ENCODE measurements around the gene RECQL5. TPM values are rescaled to one million over a fixed set of nuclear protein-coding genes. Genes with fewer than 3 reads are reported as not detected.
A peak's percentile ranks its signal among the peaks of the same experiment; 100 is the strongest.

The RECQL5 gene
- polyA plus RNA-seq, 1 donor from 2014 or later = 9.6 TPM

DNA sequence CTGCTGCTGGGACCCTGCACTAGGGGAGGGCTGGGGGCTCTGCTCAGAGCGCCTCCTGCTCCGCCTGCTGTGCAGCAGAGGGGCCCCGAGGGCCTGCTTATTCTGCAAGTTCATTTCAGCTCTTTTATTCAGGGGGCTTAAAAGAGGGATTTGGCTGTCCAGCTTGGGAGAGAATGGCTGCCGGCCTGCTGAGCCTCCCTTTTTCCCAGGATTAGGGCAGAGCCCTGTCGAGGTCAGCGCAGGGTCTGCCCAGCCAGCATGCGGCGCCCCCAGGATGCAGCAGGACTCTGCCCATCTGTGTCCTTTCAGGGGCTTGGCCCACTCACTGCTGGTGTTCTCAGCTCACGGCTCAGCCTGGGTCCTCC lies 32.6 kb downstream of the RECQL5 start:
- H3K27ac ChIP-seq (ENCODE audit: low read length) = no peak overlapping the region
- H3K9ac ChIP-seq (ENCODE audit: low read length) = peak overlapping the region; percentile 21

DNA sequence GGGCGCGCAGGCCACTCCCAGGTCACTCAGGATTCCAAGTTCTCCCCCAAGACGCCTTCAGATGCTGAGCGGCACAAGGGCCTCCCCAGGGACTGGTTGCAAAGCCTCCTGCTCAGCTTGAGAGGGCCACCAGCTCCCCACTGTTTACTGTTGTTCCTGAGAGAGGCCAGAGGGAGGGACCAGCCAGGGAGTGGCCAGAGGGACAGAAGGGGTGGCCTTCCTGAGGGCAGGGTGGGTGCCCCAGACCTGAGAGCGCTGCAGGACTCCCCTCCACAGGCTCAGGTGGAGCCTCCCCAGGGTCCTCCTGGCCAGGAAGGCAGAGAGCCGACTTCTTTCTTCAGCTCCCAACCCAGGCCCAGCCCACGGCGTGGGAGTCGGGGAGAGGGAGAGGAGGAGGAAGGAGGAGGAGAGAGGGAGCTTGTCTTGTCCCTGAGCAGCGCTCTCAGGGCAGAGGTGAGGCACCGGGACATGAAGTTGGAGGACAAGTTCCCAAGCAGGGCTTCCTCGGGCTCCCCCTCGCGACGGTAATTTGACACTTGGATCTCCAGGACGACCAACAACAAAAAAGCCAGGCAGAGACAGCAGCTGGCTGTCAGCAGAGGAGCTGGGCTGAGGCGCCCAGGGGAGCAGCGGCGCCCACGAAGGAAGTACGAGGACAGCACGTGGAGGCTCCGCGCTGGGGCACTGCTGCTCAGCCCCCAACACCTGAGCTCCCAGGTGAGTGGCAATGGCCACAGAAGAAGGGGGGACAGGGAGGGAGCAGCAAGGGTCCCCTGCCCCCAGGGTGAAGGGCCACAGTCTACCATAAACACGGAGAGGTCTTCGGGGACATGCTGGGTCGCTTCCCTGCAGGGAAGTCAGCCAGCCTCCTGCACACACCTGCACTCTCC lies 33.2 kb downstream of the RECQL5 start:
- Histone ChIP-seq H3K79me2 (replicated peaks; ENCODE audit: insufficient read depth, low read length) (no peaks in the 10 kb centered on the region), H3F3A (ENCODE audit: insufficient read depth, low read length, poor library complexity, severe bottlenecking) (no peaks in the 10 kb centered on the region)

More for the DNA sequence above, 32.6 kb downstream of the RECQL5 start:
- Histone ChIP-seq H3K79me2 (replicated peaks; ENCODE audit: insufficient read depth, low read length) (no peaks in the 10 kb centered on the region), H3K4me2 (ENCODE audit: low read length) (no peak overlapping the region), H2AFZ (ENCODE audit: low read depth, low read length) (no peak overlapping the region), H3K9me3 (ENCODE audit: low read length) (no peaks in the 10 kb centered on the region), H3K9me2 (ENCODE audit: insufficient read depth, low read length) (no peaks in the 10 kb centered on the region), H4K20me1 (ENCODE audit: insufficient read depth) (no peaks in the 10 kb centered on the region), H3F3A (ENCODE audit: insufficient read depth, low read length, poor library complexity, severe bottlenecking) (no peaks in the 10 kb centered on the region), H3K4me3 (ENCODE audit: low read length) (peak overlapping the region; percentile 45), H3K36me3 (ENCODE audit: insufficient read depth, low read length) (no peaks in the 10 kb centered on the region), H3K27me3 (ENCODE audit: insufficient read depth, low read depth, low read length) (no peaks in the 10 kb centered on the region)
- no peak for TF ChIP-seq RAD21 (conservative IDR thresholded peaks at IDR 0.05)
- no peak for TF ChIP-seq EP300 (conservative IDR thresholded peaks at IDR 0.05; ENCODE audit: poor library complexity, severe bottlenecking)
- no peak for TF ChIP-seq SMC3 (conservative IDR thresholded peaks at IDR 0.05; ENCODE audit: poor library complexity)
- no peak for TF ChIP-seq TAF1 (IDR thresholded peaks at IDR 0.05; ENCODE audit: low read depth)
- TF ChIP-seq, protein P1, sequence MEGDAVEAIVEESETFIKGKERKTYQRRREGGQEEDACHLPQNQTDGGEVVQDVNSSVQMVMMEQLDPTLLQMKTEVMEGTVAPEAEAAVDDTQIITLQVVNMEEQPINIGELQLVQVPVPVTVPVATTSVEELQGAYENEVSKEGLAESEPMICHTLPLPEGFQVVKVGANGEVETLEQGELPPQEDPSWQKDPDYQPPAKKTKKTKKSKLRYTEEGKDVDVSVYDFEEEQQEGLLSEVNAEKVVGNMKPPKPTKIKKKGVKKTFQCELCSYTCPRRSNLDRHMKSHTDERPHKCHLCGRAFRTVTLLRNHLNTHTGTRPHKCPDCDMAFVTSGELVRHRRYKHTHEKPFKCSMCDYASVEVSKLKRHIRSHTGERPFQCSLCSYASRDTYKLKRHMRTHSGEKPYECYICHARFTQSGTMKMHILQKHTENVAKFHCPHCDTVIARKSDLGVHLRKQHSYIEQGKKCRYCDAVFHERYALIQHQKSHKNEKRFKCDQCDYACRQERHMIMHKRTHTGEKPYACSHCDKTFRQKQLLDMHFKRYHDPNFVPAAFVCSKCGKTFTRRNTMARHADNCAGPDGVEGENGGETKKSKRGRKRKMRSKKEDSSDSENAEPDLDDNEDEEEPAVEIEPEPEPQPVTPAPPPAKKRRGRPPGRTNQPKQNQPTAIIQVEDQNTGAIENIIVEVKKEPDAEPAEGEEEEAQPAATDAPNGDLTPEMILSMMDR (IDR thresholded peaks at IDR 0.05; ENCODE audit: poor library complexity, severe bottlenecking) = no peak

More for the DNA sequence above, 33.2 kb downstream of the RECQL5 start:
- Histone ChIP-seq H3K4me3 (ENCODE audit: low read length) (peak overlapping the region; percentile 45), H3K36me3 (ENCODE audit: insufficient read depth, low read length) (no peaks in the 10 kb centered on the region), H3K9ac (ENCODE audit: low read length) (peak overlapping the region; percentile 21), H3K4me2 (ENCODE audit: low read length) (no peak overlapping the region), H4K20me1 (ENCODE audit: insufficient read depth) (no peaks in the 10 kb centered on the region), H3K9me3 (ENCODE audit: low read length) (no peaks in the 10 kb centered on the region), H3K27ac (ENCODE audit: low read length) (no peak overlapping the region), H3K9me2 (ENCODE audit: insufficient read depth, low read length) (no peaks in the 10 kb centered on the region), H2AFZ (ENCODE audit: low read depth, low read length) (no peak overlapping the region), H3K27me3 (ENCODE audit: insufficient read depth, low read depth, low read length) (no peaks in the 10 kb centered on the region)
- TF ChIP-seq SMC3 (conservative IDR thresholded peaks at IDR 0.05; ENCODE audit: poor library complexity) (peak; percentile 60), POLR2AphosphoS5 (IDR thresholded peaks at IDR 0.05) (no peak), TAF1 (IDR thresholded peaks at IDR 0.05; ENCODE audit: low read depth) (no peak), RAD21 (conservative IDR thresholded peaks at IDR 0.05) (peak; percentile 51), EZH2 (IDR thresholded peaks at IDR 0.05; ENCODE audit: borderline replicate concordance, insufficient read depth, low read length, poor library complexity, severe bottlenecking) (no peak), REST (IDR thresholded peaks at IDR 0.05; ENCODE audit: borderline replicate concordance) (no peak), EP300 (conservative IDR thresholded peaks at IDR 0.05; ENCODE audit: poor library complexity, severe bottlenecking) (no peak), MXI1 (conservative IDR thresholded peaks at IDR 0.05; ENCODE audit: poor library complexity, severe bottlenecking) (peak; percentile 54)
- TF ChIP-seq, protein P1 (IDR thresholded peaks at IDR 0.05; ENCODE audit: poor library complexity, severe bottlenecking) = peak; percentile 70

Measured in neural cell (in vitro differentiated cells).